HG03460 (cell line): ENCODE data around the gene ACSL4.

Experiments
- ATAC-seq: cut with Tn5 transposase; IDR thresholded peaks from one replicate; pipeline ENCODE4 v1.9.1; 2021; ENCODE audit not compliant: unreplicated experiment

ACSL4 gene

DNA sequence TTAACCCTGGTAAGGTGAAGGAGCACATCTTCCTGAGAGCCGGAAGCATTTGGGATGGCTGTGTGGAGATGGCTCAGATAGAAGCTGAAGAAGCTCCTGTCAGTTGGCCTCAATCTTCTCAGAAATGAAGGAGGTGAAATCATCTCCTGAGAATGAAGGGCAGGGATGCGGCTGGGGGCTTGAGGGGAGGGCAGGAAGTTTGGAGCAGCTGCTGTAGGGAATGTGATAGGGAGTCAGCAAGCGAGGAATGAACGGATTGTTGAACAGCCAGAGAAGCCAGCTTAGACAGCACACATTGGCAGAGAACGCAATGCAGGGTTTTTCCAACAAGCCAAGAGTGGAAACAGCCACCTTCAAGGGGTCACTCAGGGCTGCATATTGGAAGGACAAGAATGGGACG is 118.1 kb downstream of the ACSL4 start:
- no peak for ATAC-seq

DNA sequence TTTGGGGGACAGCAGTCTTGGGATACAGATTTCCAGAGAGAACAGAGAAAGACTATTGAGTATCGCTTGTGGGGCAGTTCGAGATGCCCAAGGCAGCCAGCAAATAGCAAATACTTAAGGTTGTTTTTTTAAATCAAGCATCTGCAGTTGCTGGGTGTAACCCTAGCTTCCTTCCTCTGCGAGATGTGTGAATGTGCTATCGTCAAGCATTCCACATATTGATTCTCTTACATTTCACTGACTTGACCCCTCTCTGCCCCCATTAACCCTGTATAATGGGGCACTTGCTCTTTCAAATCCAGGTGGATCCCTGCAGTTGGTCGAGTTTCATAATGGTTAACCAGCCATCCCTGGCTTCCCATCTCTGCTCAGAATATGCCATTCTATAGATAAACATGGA is 131.6 kb downstream of the ACSL4 start:
- no peak for ATAC-seq

DNA sequence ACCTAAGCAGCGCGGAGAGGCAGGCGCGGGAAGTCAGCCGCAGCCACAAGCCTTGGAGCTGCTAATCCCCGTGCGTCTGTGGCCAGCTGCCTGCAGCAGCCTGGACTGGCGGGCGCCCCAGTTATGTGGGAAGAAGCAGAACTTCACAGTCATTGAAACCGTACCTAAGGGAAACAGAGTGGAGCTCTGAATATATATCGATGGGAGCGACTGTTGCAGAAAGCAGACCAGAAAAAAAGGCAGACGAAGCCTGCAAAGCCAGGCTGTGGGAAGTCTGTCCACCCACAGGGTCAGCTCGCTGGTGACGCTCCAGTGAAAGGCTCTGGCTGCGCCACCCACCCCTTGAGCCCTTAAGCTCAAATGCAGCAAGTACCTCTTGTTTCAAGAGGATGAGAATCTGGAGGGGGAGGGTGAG is 132.8 kb downstream of the ACSL4 start:
- ATAC-seq = no peak

DNA sequence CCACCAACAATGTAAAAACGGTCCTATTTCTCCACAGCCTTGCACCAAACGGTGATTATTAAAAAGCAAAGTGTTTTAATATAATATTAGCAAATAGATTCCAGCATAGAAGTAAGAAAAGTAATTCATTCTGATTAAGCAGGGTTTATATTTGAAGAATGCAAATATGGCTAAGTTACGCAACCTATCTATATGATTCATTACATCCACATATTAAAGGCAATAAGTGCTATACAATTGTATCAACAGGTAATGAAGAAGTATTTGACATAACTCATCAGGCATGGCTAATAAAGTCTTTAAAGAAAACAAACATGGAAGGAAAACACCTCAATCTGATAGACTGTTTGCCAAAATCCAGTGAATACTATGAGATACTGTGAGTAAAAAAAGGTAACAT is 137.0 kb downstream of the ACSL4 start:
- no peak for ATAC-seq
